CD1c-positive myeloid dendritic cell (primary cell): ENCODE measurements around the gene ABLIM3.

ENCODE experiments used
- DNase-seq: peaks from one replicate; pipeline ENCODE4 v3.0.0-alpha.2; 2016; ENCODE audit errors: extremely low spot score

ABLIM3 gene

GRCh38 chr5:149309354-149309753 is 168.1 kb downstream of the ABLIM3 start:
- no peak for DNase-seq
